ENCODE data around the gene LTBP3. TPM values are rescaled to one million over a fixed set of nuclear protein-coding genes. Genes with fewer than 3 reads are reported as not detected.
A peak's percentile ranks its signal among the peaks of the same experiment; 100 is the strongest.

LTBP3 gene
- polyA plus RNA-seq, 1 of the 3 experiments (the other 2 are of a cell fraction) = 167 TPM

- TF ChIP-seq NRF1 (IDR thresholded peaks at IDR 0.05; ENCODE audit: low read depth, low read length) (no peak), FOXJ3 (CRISPR knock-in tag; IDR thresholded peaks at IDR 0.05) (no peak), ELF1 (IDR thresholded peaks at IDR 0.05) (no peak), ZBTB33 (IDR thresholded peaks at IDR 0.05; ENCODE audit: borderline replicate concordance, low read depth) (no peak), CTCF (IDR thresholded peaks at IDR 0.05) (no peak), RFX5 (IDR thresholded peaks at IDR 0.05; ENCODE audit: low read length) (no peak), FOXM1 (IDR thresholded peaks at IDR 0.05; ENCODE audit: low read depth) (no peak), MXI1 (IDR thresholded peaks at IDR 0.05; ENCODE audit: low read depth, low read length) (0 out of 2 replicates have a peak, but pooled peaks have one; percentile 40)
Observed at GRCh38 chr11:65496304-65497140, 61.6 kb downstream of the LTBP3 start (continued).

GRCh38 chr11:65493367-65494176 lies 64.6 kb downstream of the LTBP3 start:
- H3K4me3 ChIP-seq (ENCODE audit: low read depth in 2 of 2, low read length in 1 of 2) = peak overlapping the region in 1 of 2 experiments; percentile 18; a peak in 1 of 4 replicates
- H3K27me3 ChIP-seq (ENCODE audit: insufficient read depth) = no peaks in the 10 kb centered on the region
- H3K4me1 ChIP-seq (ENCODE audit: control insufficient read depth in 1 of 2, insufficient read depth in 2 of 2, low read depth in 1 of 2, low read length in 1 of 2) = peaks cover 69 to 73% of the 10 kb centered on the region in 2 experiments
- H3K79me2 ChIP-seq (ENCODE audit: insufficient read depth) = peaks cover 80% of the 10 kb centered on the region
- no peaks in the 10 kb centered on the region for H3K9me3 ChIP-seq
- H3K27ac ChIP-seq (ENCODE audit: low read depth in 2 of 2, low read length in 1 of 2) = peak overlapping the region; percentile 88 to 100
- peaks cover 77% of the 10 kb centered on the region for H3F3A ChIP-seq (replicated peaks; ENCODE audit: insufficient read depth)
- H4K20me1 ChIP-seq (ENCODE audit: insufficient read depth) = no peaks in the 10 kb centered on the region
- no peaks in the 10 kb centered on the region for H3K36me3 ChIP-seq (replicated peaks in 1 of 2; ENCODE audit: control insufficient read depth in 1 of 2, insufficient read depth in 2 of 2, low read length in 1 of 2)
- no peaks in the 10 kb centered on the region for H3K9me2 ChIP-seq
- H3K9ac ChIP-seq = peak overlapping the region; percentile 95
- H2AFZ ChIP-seq (ENCODE audit: low read depth) = no peak overlapping the region
- DNase-seq = no peak
- 28% methylated on average over 12 of the region's 12 CpGs for WGBS (ENCODE audit: low lambda C conversion rate)
- peak overlapping the region; percentile 83 for H3K4me2 ChIP-seq
- ChIA-PET CTCF (interaction anchor here (1.5 to 8.3 kb wide), 4 partner anchors 16 to 77 kb away, joined by 4 to 58 read pairs (median 18); no protein-coding TSS in a partner anchor), POLR2A (interaction anchor here (0.9 to 26.8 kb wide), 3 partner anchors 18 to 71 kb away, joined by 3 to 1027 read pairs (median 591); partner anchors contain the start of gene NEAT1)
- no peak for TF ChIP-seq MEF2A (IDR thresholded peaks at IDR 0.05; ENCODE audit: borderline replicate concordance, low read depth)
- TF ChIP-seq EP300 (IDR thresholded peaks at IDR 0.05; ENCODE audit: borderline replicate concordance in 1 of 2, low read depth in 1 of 2, low read length in 1 of 2) = peak in 1 of 2 experiments; percentile 63; a peak in 1 of 4 replicates
- TF ChIP-seq USF1 (IDR thresholded peaks at IDR 0.05; ENCODE audit: borderline replicate concordance, low read depth) = no peak
- no peak for TF ChIP-seq RAD21 (IDR thresholded peaks at IDR 0.05; ENCODE audit: low read length)
- peak; percentile 56; the same call in 1 of the 2 replicates for TF ChIP-seq MAX (IDR thresholded peaks at IDR 0.05; ENCODE audit: low read depth)
- TF ChIP-seq CHD2 (IDR thresholded peaks at IDR 0.05; ENCODE audit: low read length, partially characterized antibody) = no peak
- peak; percentile 87 for TF ChIP-seq POLR2AphosphoS5 (IDR thresholded peaks at IDR 0.05; ENCODE audit: low read depth, low read length)
- no peak for TF ChIP-seq RFX5 (IDR thresholded peaks at IDR 0.05; ENCODE audit: low read length)
- peak; percentile 63 for TF ChIP-seq SIN3A (IDR thresholded peaks at IDR 0.05; ENCODE audit: borderline replicate concordance, low read depth, low read length)
- TF ChIP-seq GABPA (IDR thresholded peaks at IDR 0.05; ENCODE audit: low read depth) = no peak
- no peak for TF ChIP-seq GATA2 (CRISPR knock-in tag; IDR thresholded peaks at IDR 0.05)
- 0 out of 2 replicates have a peak, but pooled peaks have one; percentile 25 for TF ChIP-seq RXRA (IDR thresholded peaks at IDR 0.05; ENCODE audit: borderline replicate concordance, low read depth)
- peak; percentile 55; the same call in 1 of the 2 replicates for TF ChIP-seq NFIC (IDR thresholded peaks at IDR 0.05; ENCODE audit: borderline replicate concordance)
- TF ChIP-seq IRF3 (IDR thresholded peaks at IDR 0.05; ENCODE audit: low read depth, low read length) = no peak
- TF ChIP-seq EZH2phosphoT487 (IDR thresholded peaks at IDR 0.05; ENCODE audit: borderline replicate concordance, low read depth) = no peak
- TF ChIP-seq NRF1 (IDR thresholded peaks at IDR 0.05; ENCODE audit: low read depth, low read length) = no peak
- no peak for TF ChIP-seq YY1 (IDR thresholded peaks at IDR 0.05; ENCODE audit: low read depth)
- peak; percentile 61; the same call in 1 of the 2 replicates for TF ChIP-seq TCF12 (IDR thresholded peaks at IDR 0.05)
